RCC 7860 (cell line): ENCODE data around the gene MEPCE.

ENCODE experiments used
- DNase-seq: peaks from one replicate; pipeline ENCODE4 v3.0.0-alpha.2; 2015; ENCODE audit warnings: low spot score
- FAIRE-seq: peaks from 2 replicates; lab custom pipeline; 2012; peaks lifted over from hg19 to GRCh38; lab: Jason Lieb, UNC

MEPCE gene

DNA sequence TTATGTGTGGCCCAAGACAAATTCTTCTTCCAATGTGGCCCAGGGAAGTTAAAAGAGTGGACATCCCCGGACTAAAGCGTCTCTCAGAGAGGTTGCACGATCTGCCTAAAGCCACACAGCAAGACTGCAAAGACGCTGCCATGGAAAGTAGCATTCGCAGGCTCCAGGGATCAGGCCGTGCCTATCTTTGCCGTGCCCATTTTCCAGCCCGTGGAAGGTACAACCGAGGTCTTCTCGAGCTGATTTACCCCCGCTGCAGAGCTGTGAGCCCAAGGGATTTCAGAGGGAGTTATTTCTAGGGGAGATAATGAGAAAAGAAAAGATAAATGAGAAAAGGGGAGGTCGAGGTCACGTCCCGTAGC is 53.1 kb downstream of the MEPCE start:
- DNase-seq (no peak), FAIRE-seq (no peak)

- DNase-seq, result peak; percentile 18
These were observed 53.6 kb downstream of the MEPCE start for GRCh38 chr7:100483090-100483721.

More at GRCh38 chr7:100483090-100483721, 53.6 kb downstream of the MEPCE start:
- no peak for FAIRE-seq
